Stimulated activated CD4-positive, alpha-beta T cell treated with anti-CD3 and anti-CD28 coated beads, Interleukin-12 subunit alpha, Interleukin-12 subunit beta, amount 100 ng/mL, for 4 hours (primary cell): Measurements from ENCODE around the gene PFKFB3.
"Not testable (repeated sequence)": the region's sequence is repeated elsewhere in the genome, so short reads cannot be mapped to it uniquely, and the experiment has no call there.

Experiments used
- DNase-seq: peaks from one replicate; pipeline ENCODE4 v3.0.0-alpha.2; 2020

The PFKFB3 gene

DNA sequence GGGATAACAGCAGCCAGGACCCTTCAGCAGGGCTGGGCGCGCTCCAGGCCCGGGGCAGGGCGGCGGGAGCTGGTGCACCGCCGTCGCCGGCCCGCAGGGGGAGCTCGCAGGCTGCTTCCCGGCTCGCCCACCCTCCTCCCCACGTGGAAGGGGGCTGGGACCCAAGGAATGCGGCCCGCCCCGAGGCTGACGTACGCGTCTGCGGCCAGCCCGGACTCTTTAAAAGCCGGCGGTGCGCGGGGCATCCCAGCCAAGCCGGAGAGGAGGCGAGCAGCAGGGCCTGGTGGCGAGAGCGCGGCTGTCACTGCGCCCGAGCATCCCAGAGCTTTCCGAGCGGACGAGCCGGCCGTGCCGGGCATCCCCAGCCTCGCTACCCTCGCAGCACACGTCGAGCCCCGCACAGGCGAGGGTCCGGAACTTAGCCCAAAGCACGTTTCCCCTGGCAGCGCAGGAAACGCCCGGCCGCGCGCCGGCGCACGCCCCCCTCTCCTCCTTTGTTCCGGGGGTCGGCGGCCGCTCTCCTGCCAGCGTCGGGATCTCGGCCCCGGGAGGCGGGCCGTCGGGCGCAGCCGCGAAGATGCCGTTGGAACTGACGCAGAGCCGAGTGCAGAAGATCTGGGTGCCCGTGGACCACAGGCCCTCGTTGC lies at the start of gene PFKFB3:
PFKFB3 (plus strand) TSS at position 249 of the 647 bp plus-strand sequence; CDS start at position 578, 329 bp downstream.
- DNase-seq, result peak; percentile 88

DNA sequence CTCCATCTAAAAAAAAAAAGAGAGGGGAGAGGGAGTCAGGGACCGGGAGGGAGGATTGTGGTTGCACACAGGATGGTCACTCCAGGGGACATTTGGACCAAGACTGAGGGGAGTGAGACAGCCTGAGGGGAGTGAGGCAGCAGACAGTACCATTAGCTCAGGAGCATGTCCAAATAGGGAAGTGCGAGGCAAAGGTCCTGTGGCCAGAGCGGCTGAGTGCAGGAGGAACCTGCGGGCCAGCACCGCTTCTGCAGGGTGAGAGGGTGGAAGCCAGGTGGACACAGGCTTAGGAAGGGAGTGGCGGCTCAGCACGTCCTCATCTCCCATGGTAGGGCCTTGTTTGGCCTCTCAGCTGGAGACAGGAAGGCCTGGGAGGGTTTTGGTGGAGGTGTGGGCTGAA lies 48.9 kb upstream of the PFKFB3 start:
- no peak for DNase-seq

DNA sequence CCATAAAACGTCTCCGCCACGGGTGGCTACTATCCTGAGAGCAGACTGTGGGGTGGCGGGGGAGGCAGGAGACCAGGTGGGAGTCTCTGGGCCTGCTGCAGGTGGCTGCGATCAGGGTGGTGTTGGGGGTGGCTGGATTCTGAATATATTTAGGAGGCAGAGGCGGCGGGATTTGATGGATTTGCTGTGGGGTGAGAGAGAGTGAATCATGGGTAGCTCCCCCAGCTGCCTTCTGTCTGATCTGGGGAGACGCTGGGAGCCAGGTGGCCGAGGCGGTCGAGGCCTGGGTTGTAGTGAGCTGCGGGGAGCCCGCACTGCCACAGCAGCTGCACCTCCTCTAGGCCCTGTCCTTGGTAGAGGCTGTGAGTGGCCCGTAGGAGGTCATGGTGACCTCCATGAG lies 48.2 kb upstream of the PFKFB3 start:
- no peak for DNase-seq

DNA sequence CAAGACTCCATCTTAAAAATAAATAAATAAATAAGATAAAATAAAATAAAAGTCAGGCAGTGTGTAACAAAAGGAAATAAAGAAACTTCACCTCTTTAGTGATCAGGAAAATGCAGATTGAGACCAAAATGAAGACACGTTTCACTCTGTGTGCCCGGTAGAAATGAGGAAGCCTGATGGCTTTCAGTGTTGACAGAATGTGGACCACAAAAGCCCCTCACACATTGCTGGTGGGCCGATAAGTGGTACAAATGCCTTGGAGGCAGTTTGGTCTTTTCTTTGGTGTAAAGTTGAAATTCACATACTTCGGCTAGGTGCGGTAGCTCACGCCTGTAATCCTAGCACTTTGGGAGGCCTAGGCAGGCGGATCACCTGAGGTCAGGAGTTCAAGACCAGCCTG lies 44.5 kb upstream of the PFKFB3 start:
- DNase-seq, result no peak

DNA sequence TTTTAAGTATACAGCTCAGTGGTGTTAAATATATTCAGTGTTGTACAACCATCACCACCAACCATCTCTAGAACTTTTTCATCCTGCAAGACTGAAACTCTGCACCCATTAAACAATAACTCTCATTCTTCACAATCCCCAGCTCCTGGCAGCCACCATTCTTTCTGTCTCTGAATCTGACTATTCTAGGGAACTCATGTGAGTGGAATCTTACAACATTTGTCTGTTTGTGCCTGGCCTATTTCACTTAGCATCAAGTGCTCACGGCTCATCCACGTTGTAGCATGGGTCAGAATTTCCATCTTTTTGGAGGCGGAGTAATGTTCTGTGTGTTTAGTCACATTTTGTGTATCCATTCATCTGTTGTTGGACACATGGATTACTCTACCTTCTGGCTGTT lies 40.8 kb upstream of the PFKFB3 start:
- DNase-seq, result no peak

DNA sequence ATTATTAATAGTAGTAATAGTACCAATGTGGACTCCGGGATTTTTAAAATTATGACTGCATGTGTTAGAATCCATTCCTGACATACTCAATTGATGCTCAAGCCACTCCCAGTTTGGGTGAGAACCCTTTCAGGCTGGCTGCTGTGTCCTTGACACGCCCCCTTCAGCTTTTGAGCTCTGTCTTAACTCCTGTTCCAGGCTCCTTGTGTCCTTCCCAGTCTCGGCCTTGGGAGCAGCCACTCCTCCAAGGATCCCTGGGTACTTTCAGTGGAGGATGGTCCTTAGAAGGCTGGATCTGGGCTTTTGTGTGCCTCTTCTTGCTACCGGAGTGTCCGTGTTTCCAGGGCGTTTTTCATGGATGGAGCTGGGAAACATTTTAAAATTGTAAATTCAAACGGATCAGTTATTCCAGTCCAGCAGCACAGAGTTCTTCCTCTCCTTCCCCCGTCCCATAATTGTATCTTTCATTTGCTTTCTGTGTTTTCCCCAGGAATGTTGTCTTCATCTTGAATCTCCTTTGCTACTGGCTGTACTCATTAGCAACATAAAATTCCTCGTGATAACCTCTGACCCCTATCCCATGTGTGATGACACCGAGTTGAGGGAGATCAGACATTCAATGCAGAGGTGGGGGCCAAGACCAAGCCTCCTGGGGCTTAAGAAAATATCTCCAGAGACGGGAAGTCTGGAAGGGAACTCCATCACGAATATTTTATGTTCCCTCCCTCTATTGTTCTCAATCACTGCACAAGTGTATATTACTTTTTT lies 40.0 kb upstream of the PFKFB3 start:
- no peak for DNase-seq

DNA sequence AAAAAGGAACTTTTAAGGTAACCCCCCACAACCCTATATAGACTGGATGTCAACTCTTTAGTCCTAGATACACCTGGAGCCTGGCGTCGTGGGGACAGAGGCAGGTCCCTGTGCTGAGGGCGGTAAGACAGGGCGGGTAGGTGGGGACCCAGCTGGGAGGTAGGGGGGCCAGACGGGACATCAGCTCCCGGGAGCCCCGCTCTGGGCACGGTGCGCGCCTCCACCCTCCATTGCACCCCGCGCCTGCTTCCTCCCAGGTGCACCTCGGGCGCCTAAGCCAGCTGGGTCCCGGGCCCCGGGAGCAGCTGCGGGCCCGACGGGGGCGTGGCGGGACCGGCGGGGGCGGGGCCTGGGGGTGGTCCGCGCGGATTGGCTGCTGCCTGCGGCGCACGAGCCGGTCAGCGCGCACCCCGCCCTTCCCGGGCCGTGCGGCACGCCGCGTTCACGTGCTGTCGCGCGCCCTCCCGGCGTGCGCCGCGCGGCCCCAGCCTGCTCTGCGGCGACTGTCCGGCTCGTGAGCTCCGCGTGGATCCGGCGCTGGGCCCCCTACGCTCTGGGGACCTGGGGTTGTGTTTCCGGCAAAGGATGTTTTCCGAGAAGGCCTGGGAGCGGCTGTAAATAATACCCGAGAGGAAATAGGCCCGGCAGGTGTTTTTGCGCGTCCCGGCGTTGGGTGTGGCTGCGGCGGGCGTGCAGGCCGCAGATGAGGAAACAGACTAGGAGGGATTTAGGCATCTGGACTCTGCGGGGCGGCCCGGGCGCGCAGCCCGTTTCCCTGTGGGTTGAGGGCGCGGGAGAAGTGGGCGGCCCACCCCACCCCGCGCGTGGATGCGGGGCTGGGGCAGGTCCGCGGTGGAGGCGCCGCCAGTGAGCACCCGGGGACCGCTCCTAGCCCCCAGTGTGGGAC lies 39.1 kb upstream of the PFKFB3 start:
- DNase-seq, result peak; percentile 92

DNA sequence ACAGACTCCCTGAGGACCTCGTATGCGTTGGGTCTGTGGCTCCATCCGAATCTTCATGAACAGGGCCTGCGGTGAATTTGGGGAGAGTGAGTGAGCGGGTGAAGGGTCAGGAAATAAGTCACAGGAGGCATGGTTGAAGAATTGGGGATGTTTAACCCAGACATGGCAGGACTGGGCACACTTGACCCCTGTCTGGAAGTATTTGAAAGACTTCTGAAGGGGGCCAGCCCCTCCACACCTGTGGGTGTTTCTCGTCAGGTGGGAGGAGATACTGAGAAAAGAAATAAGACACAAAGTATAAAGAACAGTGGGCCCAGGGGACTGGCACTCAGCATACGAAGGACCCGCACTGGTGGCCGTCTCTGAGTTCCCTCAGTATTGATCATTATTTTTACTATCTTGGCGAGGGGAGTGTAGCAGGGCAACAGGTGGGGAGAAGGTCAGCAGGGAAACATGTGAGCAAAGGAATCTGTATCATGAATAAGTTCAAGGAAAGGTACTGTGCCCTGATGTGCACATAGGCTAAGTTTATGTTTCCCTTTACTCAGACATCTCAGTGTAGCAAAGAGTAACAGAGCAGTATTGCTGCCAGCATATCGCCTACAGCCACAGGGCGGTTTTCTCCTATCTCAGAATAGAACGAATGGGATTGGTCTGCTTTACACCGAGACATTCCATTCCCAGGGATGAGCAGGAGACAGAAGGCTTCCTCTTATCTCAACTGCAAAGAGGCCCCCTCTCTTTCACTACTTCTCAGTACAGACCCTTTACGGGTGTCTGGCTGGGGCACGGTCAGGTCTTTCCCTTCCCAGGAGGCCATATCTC lies 38.2 kb upstream of the PFKFB3 start:
- DNase-seq, result no peak

DNA sequence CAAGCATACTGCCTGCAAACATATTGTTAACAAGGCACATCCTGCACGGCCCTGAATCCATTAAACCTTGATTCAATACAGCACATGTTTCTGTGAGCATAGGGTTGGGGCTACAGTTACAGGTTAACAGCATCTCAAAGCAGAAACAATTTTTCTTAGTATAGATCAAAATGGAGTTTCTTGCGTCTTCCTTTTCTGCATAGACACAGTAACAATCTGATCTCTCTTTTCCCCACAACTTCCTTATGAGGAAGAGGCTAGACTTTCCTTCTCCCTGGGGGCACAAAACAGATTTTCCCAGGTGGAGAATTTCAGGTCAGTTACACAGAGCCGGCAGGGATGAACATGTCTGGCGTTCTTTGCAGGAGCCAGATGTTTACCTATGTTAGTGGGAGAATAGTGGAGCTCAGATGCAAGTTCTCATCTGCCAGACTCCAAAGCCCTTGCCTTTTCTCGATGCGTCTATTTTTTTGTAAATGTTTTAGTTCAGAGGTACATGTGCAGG lies 37.5 kb upstream of the PFKFB3 start:
- DNase-seq, result no peak

DNA sequence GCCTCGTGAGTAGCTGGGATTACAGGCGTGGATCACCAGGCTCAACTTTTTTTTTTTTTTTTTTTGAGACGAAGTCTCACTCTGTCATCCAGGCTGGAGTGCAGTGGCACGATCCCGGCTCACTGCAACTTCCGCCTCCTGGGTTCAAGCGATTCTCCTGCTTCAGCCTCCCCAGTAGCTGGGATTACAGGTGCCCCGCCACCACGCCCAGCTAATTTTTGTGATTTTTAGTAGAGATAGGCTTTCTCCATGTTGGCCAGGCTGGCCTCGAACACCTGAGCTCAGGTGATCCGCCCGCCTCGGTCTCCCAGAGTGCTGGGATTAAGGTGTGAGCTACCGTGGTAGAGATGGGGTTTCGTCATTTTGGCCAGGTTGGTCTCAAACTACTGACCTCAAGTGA lies 36.8 kb upstream of the PFKFB3 start:
- not testable (repeated sequence) for DNase-seq

DNA sequence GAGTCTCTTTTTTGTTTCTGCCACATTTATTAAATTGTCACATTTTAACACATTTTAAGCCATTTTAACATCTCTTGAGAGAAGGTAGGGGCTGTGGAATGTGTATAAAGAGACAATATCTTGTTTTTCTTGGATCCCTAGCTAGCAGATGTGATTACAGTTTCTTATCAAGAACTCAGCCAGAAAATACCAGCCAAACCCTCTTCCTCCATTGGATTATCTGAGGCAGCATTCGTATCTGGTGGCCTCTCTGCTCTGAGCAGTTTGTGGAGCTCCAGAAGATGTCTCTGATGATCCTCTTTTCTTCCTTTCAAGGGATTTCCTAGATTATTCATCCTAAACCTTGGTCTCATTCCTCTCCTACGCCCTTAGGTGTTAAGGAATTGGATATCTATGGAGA lies 35.3 kb upstream of the PFKFB3 start:
- no peak for DNase-seq

DNA sequence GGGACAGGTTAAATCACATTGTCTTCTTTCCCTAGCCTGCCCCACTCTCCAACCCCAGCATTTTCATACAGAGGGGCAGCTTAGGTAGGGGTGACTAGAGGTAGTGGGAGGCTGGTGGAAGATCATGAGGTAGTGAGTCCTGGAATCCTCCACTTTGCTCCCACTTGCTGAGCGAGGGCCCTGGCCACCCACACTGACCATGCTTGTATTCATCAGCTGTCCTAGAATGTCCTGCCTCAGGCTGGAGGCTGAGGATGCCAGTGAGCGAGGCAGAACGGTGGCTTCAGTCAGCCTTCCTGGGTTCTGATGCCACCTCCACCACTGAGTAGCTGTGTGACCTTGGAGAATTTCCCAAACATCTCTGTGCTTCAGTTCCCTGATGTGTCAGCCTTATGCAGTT lies 34.6 kb upstream of the PFKFB3 start:
- no peak for DNase-seq

DNA sequence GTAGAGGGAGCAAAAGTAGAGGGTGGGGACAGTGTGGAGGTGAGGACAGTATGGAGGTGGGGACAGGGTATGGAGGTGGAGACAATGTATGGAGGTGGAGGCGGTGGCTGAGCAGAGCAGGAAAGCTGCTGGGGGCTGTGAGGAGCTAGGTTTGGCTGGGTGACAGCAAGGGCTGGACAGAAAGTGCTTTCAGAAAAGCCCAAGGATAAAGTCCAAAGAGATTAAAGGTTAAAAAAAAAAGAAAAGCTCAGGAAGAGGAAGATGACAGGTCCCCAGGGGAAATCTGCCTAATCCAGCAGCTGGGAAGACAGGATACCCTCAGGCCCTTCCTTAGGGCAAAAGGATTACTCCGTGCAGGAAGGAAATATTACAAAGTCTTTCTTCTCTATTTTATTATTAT lies 32.1 kb upstream of the PFKFB3 start:
- DNase-seq, result no peak

DNA sequence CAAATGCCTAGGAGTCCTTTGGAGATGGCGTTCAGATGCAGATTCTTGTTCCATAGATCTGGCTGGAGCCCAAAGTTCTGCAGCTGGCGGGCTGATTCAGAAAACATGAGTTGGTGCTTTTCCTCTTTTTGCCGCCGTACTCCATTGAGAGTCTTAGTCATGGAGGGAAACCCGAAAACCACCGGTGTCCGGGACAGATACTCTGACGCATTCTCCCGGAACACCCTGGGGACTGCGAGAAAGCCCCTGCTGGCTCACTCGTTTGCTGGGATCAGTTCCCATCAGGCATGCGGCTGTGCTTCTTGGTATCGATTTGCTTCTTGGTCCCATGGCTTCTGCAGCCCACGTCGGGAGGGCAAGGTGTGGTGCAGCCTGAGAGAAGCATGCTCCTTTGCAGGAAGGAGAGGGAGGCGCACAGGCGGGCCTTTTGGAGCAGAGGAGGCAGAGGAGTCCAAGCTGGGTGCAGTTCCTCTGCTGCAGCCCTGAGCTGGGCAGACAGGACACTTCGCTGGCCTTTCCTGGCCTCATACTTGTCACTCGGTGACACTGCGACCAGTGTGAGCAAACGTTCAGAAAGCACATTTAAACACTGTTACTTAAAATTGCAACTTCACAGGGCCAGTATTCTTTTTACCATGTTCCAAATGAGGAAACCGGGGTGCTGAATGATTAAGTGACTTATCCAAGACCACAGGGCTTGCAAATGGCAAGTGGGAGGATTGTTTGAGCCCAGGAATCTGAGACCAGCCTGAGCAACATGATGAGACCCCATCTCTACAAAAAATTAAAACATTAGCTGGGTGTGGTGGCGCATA lies 30.6 kb upstream of the PFKFB3 start:
- DNase-seq, result no peak

DNA sequence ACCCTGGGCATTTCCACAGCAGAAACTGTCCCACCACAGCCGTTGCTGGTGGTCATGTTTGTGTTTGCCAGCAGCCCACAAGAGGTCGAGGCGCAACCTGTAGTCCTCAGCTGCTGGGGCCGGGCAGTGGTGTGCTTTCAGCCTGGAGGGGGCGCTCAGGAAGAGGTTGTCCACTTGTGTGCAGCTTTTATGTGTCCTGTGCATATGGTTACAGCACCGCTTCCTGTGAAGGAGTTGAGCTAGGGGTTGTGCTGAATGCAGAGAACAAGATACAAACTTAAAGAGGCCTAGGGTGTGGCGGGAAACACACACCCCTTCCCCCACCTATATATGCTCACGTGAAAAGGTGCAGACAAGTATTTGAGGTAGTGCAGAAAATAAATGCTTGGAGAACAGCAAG lies 29.5 kb upstream of the PFKFB3 start:
- peak; percentile 42 for DNase-seq

DNA sequence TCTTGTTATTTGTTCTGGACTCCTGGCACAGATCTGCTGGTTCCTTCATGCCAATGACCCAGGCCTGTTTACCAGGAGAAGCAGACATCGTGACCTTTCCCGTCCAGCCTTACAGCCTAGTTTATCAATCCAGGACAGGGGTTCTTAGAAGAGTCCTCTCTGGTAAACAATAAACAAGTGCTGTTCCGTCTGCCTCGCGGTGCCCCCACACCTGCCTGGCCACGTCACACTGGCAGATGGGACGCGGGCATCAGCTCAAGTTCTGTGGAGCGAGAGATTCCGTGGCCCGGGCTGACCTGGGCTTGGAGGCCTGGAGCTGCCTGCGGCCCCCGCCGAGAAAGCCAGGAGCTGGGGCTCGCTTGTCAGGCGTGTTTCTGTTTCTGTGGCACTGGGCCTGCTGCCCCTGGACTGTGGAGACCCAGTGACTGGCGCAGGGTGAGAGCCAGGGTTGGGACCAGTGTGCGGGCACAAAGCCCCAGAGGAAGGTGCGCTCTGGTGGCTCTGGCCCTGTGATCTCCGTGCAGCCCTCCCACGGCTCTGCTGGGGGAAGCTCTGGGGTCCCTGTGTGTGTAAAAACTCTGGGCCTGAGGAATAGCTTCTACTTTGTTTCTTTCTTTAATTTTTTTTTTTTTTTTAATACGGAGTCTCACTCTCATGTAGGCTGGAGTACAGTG lies 28.4 kb upstream of the PFKFB3 start:
- no peak for DNase-seq

DNA sequence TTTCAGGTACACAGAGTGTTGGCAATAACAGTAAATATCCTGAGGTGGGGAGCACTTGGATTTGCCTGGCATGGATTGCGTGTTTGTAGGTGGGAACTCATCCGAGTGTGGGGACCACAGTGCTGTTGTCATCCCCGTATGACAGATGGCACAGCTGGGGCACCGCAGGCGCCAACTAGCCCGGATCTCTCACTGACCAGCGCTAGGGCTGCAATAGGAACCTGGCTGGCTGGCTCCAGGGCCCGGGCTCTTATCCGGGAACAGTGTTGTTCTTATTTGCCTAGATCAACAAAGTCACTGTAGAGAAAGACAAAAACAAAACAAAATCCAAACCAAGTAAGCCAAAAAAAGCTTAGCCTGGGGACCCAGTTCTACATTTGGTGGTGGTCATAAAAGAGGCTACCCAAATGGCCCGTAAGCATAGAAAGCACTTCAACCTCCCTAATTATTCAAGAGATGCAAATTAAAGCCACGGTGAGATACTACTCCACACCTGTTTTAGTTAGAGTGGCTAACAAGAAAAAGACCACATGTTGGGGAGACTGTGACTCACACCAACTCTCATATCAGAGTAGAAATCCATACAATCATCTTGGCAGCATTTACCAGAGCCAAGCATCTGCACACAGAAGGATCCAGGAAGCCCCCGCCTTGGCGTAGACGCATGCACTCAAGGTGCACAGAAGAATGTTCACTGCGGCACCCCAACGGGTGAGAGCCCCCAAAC lies 27.2 kb upstream of the PFKFB3 start:
- DNase-seq, result no peak

DNA sequence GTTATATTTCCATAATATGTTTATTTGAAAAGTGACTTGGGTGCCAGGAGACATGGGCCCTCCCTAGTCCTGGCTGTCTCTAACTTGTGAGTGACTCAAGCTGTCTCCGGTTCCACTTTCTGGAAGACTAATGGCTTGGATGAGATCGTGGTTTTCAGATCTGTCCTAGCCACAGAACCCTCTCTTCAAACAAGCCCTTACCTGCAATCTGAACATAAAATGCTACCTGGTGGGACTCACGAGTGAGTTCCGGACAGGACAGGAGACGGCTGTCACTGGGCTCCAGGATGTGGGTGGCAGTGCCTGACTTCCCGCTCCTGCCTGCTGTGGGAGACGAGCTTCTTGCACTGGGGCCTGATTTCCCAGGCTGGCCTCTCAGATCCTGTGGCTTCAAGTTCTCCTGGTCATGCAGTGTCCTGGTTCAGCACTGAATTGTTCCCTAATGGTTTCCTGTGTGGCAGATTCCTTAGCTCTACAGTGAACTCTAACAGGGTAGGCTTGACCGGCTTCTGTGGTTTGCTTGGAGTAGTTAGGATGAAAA lies 26.0 kb upstream of the PFKFB3 start:
- no peak for DNase-seq

DNA sequence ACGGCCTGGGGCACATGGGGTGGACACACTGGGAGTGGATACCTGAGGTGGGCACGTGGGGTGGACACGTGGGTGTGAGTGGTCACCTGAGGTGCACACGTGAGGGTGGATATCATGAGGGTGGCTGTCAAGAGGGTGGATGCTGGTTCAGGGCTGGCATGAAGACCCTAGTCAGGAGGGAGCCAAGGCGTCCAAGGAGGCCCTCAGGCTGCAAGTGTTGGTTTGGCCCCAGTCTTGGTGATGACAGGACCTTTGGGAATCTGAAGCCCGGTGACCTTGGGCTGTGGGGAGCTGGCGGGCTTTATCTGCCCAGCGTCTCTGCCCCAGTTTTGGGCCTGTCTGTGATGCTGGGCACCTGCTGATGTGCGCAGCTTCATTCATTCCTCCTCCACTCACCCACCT lies 24.9 kb upstream of the PFKFB3 start:
- DNase-seq, result no peak

DNA sequence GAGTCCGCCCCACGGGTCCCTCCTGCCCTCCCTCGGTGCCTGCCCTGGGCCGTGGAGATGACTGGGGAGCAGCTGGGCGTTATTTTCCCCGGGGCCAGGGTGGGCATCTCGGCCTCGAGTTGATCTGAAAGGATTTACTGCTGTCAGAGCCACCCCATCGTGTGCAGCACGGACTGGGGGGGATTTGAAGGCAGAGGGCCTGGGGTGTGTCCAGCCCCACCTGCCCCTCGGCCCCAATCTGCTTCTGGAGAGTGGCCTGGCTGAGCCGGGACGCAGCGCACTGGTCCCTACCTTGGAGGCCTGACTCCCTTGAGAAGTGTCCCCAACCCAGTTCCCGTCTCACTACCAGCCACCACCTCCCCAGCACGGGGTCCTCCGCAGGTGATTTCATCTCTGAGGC lies 24.2 kb upstream of the PFKFB3 start:
- no peak for DNase-seq
